GM12878 (cell line): ENCODE measurements around the gene PLSCR3. TPM values are rescaled to one million over a fixed set of nuclear protein-coding genes. Genes with fewer than 3 reads are reported as not detected.
A peak's percentile ranks its signal among the peaks of the same experiment; 100 is the strongest.

Experiments
- ATAC-seq: fragments of 200-7000 bp; cut with Tn5 transposase; 3 replicates; pipeline ENCODE4 v1.9.1; 2020; ENCODE audit warnings: mild to moderate bottlenecking, moderate library complexity
- BruUV-seq: library from RNA; stranded (reverse); fragments of 400-500 nt; replicated peaks from 2 replicates; lab custom pipeline; 2021; lab: Mats Ljungman, UMichigan
- CTCF ChIA-PET: fragments of 300-600 bp; sonication (Branson Sonifier 250); formaldehyde crosslinking; extraction: SDS; loops from one replicate; lab custom pipeline; 2021; ENCODE audit warnings: inconsistent platforms; lab: Yijun Ruan, JAX
- POLR2A ChIA-PET: fragments of 350-600 bp; formaldehyde crosslinking; extraction: SDS; loops from one replicate; lab custom pipeline; 2021; ENCODE audit warnings: inconsistent platforms; lab: Charles Lee
- RAD21 ChIA-PET: fragments of 300-600 bp; sonication (Branson Sonifier 250); formaldehyde crosslinking; loops from one replicate; lab custom pipeline; 2023; ENCODE audit warnings: antibody characterized with exemption; ENCODE audit not compliant: unreplicated experiment; lab: Charles Lee
- SMC1A ChIA-PET: fragments of 300-600 bp; sonication (Branson Sonifier 250); formaldehyde crosslinking; loops from one replicate; lab custom pipeline; 2023; ENCODE audit not compliant: unreplicated experiment, uncharacterized antibody; lab: Charles Lee
- DNase-seq: peaks from one replicate; pipeline ENCODE4 v3.0.0-alpha.2; 2011; ENCODE audit warnings: low read depth, low spot score
- FAIRE-seq: peaks from 3 replicates; lab custom pipeline; 2011; peaks lifted over from hg19 to GRCh38; lab: Jason Lieb, UNC
- H2AFZ ChIP-seq: 2 replicates; pipeline ENCODE4 v1.6.0; 2011; ENCODE audit warnings: low read depth, low read length, control low read depth; ENCODE audit not compliant: control insufficient read depth
- H3K27ac ChIP-seq: 2 replicates; pipeline ENCODE4 v1.5.1; 2011; ENCODE audit warnings: control low read depth; ENCODE audit not compliant: control insufficient read depth, insufficient read depth
- H3K27me3 ChIP-seq, 2 experiments: replicated peaks in 1 of 2; 2 replicates each; pipeline versions ENCODE4 v1.6.0 to v1.6.1; 2011; ENCODE audit warnings: low read length in 1 of 2; ENCODE audit not compliant: control insufficient read depth in 2 of 2, insufficient read depth in 2 of 2
- H3K36me3 ChIP-seq, 2 experiments: 2 replicates each; pipeline ENCODE4 v1.5.1; 2011; ENCODE audit warnings: low read length in 1 of 2; ENCODE audit not compliant: control insufficient read depth in 2 of 2, insufficient read depth in 2 of 2
- H3K4me1 ChIP-seq: 2 replicates; pipeline ENCODE4 v1.6.1; 2011; ENCODE audit warnings: mild to moderate bottlenecking, low read length, moderate library complexity, mixed read lengths; ENCODE audit not compliant: control insufficient read depth, insufficient read depth
- H3K4me2 ChIP-seq: 2 replicates; pipeline ENCODE4 v1.6.0; 2011; ENCODE audit warnings: control low read depth; ENCODE audit not compliant: control insufficient read depth, insufficient read depth
- H3K4me3 ChIP-seq: fragments of 200-600 bp; sonication (generic); 2 replicates; pipeline ENCODE4 v1.5.1; 2016
- H3K79me2 ChIP-seq: 2 replicates; pipeline ENCODE4 v1.6.0; 2011; ENCODE audit warnings: low read length; ENCODE audit not compliant: control insufficient read depth, insufficient read depth
- H3K9ac ChIP-seq: 2 replicates; pipeline ENCODE4 v1.8.0; 2011; ENCODE audit warnings: low read length, control low read depth, mixed read lengths; ENCODE audit not compliant: control insufficient read depth, insufficient read depth
- H3K9me3 ChIP-seq: replicated peaks from 3 replicates; pipeline ENCODE4 v1.5.1; 2011; ENCODE audit warnings: mild to moderate bottlenecking, low read length; ENCODE audit not compliant: control insufficient read depth, insufficient read depth
- H4K20me1 ChIP-seq: 2 replicates; pipeline ENCODE4 v1.6.0; 2011; ENCODE audit not compliant: control insufficient read depth, insufficient read depth
- HDAC2 ChIP-seq: fragments of 200-600 bp; sonication (generic); IDR thresholded peaks from 2 replicates; pipeline ENCODE4 v1.6.1; 2017
- POLR2A ChIP-seq: IDR thresholded peaks from 2 replicates; pipeline ENCODE4 v1.6.1; 2011; ENCODE audit warnings: low read depth, mild to moderate bottlenecking, low read length
- TAF1 ChIP-seq: IDR thresholded peaks from 2 replicates; pipeline ENCODE4 v1.6.1; 2011; ENCODE audit warnings: mild to moderate bottlenecking, low read depth, low read length, borderline replicate concordance
- WGBS: methylation state at CpG from one replicate; pipeline ENCODE4 v1.1.6; 2016; ENCODE audit warnings: low lambda C conversion rate; ENCODE audit not compliant: insufficient replicate concordance, insufficient coverage; ENCODE audit errors: missing lambda C conversion rate; 5-methylcytosine and 5-hydroxymethylcytosine counted together
- in situ Hi-C: fragments of 300-500 bp; cut with MboI; formaldehyde crosslinking; loops from 9 replicates; pipeline ENCODE4 v1.14.3; 2018; ENCODE audit warnings: mixed read lengths
- intact Hi-C: fragments of 100-400 bp; cut with micrococcal nuclease; formaldehyde crosslinking; loops from one replicate; pipeline ENCODE4 v1.14.2; 2022; ENCODE audit not compliant: unreplicated experiment
- polyA plus RNA-seq, 11 experiments: library from polyadenylated mRNA; depleted of rRNA in 4 of 11; unstranded in 6 of 11; stranded (reverse) in 5 of 11; fragments of >200 nt; fragmentation: Nextera tagmentation in 4 of 11; fragmentation: Illumina TruSeq in 1 of 11; extraction: Ambion mirVana in 4 of 11; extraction: Trizol in 1 of 11; gene quantifications; 1 replicate in 1 of 11; 2 replicates in 10 of 11; pipeline versions ENCODE4 v1.2.1 to v1.2.3, GENCODE V29; 2011 to 2016; ENCODE audit warnings: inconsistent platforms in 2 of 11, missing spikeins in 2 of 11, low read depth in 1 of 11
- total RNA-seq, 4 experiments: library from RNA; depleted of rRNA in 3 of 4; stranded (reverse); fragments of >200 nt in 3 of 4; fragmentation: Illumina TruSeq in 1 of 4; extraction: Trizol in 1 of 4; gene quantifications; 2 replicates each; pipeline versions ENCODE4 v1.2.1 to v1.2.3, GENCODE V29; 2013 to 2021
- TF ChIP-seq, protein P1 (sequence below): IDR thresholded peaks from 2 replicates; pipeline ENCODE4 v1.6.1; 2012; ENCODE audit warnings: low read depth, low read length, improper control_type of control experiment

The PLSCR3 gene
- total and polyA plus RNA-seq, 10 of the 15 experiments (the other 5 are each of a cell fraction or from before 2014, with no cell fraction given), result 9.9 to 51.4 (median 43.4) TPM

DNA sequence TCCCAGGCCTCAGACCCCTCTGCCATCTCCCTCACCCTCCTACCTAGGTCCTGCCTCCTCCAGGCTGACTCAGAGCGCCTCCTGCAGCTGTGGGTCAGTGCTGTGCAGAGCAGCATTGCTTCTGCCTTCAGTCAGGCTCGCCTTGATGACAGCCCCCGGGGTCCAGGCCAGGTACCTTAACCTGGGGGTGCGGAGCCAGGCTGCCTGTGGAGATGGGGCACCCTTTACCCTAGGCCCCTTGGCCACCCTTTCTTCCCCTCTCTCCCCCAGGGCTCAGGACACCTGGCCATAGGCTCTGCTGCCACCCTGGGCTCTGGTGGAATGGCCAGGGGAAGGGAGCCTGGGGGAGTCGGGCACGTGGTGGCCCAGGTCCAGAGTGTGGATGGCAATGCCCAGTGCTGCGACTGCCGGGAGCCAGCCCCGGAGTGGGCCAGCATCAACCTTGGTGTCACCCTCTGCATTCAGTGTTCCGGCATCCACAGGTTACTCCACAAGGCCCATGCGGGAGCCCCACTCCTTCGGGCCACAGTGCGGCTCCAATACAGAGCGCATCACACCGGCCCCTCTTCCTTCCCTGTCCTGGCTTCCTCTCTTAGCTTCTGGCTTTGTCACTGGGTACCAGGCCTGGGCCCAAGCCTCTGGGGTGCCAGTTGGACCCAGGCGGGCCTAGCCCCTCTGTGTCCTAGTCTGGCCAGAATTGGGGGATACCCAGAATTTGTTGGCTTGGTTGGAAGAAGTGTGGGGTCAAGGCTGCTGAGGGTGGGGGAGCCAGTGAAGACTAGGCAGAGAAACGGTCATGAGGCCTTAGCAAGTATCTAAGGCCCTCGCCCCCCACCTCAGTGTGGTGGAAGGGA is 47.3 kb downstream of the PLSCR3 start:
- in situ Hi-C loops, result no loop called here
- ChIA-PET CTCF (interaction anchor here (0.9 to 6.7 kb wide), 4 partner anchors 11 to 67 kb away, joined by 3 to 49 read pairs (median 10); partner anchors contain the start of genes ACAP1 and NEURL4), POLR2A (interaction anchor here (5.2 kb wide), 1 partner anchor 11 kb away, joined by 52 read pairs; the partner anchor contains the start of gene ACAP1), SMC1A (interaction anchor here (0.7 to 4.8 kb wide), 4 partner anchors 9 to 50 kb away, joined by 3 to 33 read pairs (median 7); partner anchors contain the start of genes ACAP1 and NEURL4), RAD21 (interaction anchor here (1.0 kb wide), 2 partner anchors 16 to 22 kb away, joined by 3 to 4 read pairs; no protein-coding TSS in a partner anchor)
- DNase-seq, result no peak
- H4K20me1 ChIP-seq, result no peaks in the 10 kb centered on the region
- H3K9me3 ChIP-seq, result no peaks in the 10 kb centered on the region
- BruUV-seq, result no TSS peak
- 96% methylated on average over 18 of the region's 18 CpGs for WGBS
- no peak overlapping the region for H3K27ac ChIP-seq
- H2AFZ ChIP-seq, result no peak overlapping the region
- FAIRE-seq, result no peak
- H3K4me1 ChIP-seq, result peaks cover 4% of the 10 kb centered on the region; the same call in 1 of the 2 replicates
- intact Hi-C loops, result no loop called here
- no peak overlapping the region for H3K9ac ChIP-seq
- H3K4me3 ChIP-seq, result no peak overlapping the region
- peak; percentile 11; the same call in 1 of the 2 replicates for TF ChIP-seq POLR2A
- TF ChIP-seq, protein P1, sequence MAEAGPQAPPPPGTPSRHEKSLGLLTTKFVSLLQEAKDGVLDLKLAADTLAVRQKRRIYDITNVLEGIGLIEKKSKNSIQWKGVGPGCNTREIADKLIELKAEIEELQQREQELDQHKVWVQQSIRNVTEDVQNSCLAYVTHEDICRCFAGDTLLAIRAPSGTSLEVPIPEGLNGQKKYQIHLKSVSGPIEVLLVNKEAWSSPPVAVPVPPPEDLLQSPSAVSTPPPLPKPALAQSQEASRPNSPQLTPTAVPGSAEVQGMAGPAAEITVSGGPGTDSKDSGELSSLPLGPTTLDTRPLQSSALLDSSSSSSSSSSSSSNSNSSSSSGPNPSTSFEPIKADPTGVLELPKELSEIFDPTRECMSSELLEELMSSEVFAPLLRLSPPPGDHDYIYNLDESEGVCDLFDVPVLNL, result no peak
- TF ChIP-seq TAF1, result no peak
- TF ChIP-seq HDAC2, result no peak
- peaks cover 17 to 29% of the 10 kb centered on the region in 2 experiments for H3K36me3 ChIP-seq
- H3K79me2 ChIP-seq, result no peaks in the 10 kb centered on the region; the same call in 1 of the 2 replicates
- no peak overlapping the region for H3K4me2 ChIP-seq
- ATAC-seq, result no peak
- no peaks in the 10 kb centered on the region for H3K27me3 ChIP-seq
